Prostate gland (tissue), 2 donors: Measurements from ENCODE around the gene MAP3K15. TPM values are rescaled to one million over a fixed set of nuclear protein-coding genes. Genes with fewer than 3 reads are reported as not detected.

Source experiments
- DNase-seq: peaks from one replicate; pipeline ENCODE4 v3.0.0-alpha.2; 2019; ENCODE audit warnings: low spot score
- H3K27ac ChIP-seq, 2 donors: fragments of 200-600 bp; sonication (generic); 2 replicates each; pipeline ENCODE4 v1.5.1; 2017 to 2019
- H3K27me3 ChIP-seq: fragments of 200-600 bp; sonication (generic); replicated peaks from 2 replicates; pipeline ENCODE4 v1.5.1; 2019; ENCODE audit not compliant: insufficient read depth
- H3K36me3 ChIP-seq, 2 donors: fragments of 200-600 bp; sonication (generic); 1 replicate in 1 of 2; 2 replicates in 1 of 2; pipeline versions ENCODE4 v1.5.1 to v1.8.1; 2017 to 2019
- H3K4me1 ChIP-seq: fragments of 200-600 bp; sonication (generic); replicated peaks from 2 replicates; pipeline ENCODE4 v1.5.1; 2019
- H3K4me3 ChIP-seq, 2 donors: fragments of 200-600 bp; sonication (generic); 2 replicates each; pipeline ENCODE4 v1.5.1; 2017 to 2019
- H3K9me3 ChIP-seq: fragments of 200-600 bp; sonication (generic); 2 replicates; pipeline ENCODE4 v1.5.1; 2017
- CTCF ChIP-seq, 4 experiments: fragments of 200-600 bp in 2 of 4; fragments of 450-650 bp in 2 of 4; sonication (generic) in 2 of 4; IDR thresholded peaks; 1 replicate in 3 of 4; 2 replicates in 1 of 4; pipeline ENCODE4 v1.5.1; 2016 to 2019; ENCODE audit warnings: antibody characterized with exemption in 4 of 4, mild to moderate bottlenecking in 2 of 4, moderate library complexity in 2 of 4
- POLR2A ChIP-seq: fragments of 450-650 bp; IDR thresholded peaks from one replicate; pipeline ENCODE4 v1.6.1; 2016; ENCODE audit warnings: antibody characterized with exemption, mild to moderate bottlenecking
- POLR2AphosphoS5 ChIP-seq: sonication (generic); formaldehyde crosslinking; IDR thresholded peaks from one replicate; pipeline ENCODE4 v1.6.1; 2017; ENCODE audit warnings: antibody characterized with exemption
- WGBS: methylation state at CpG from one replicate; pipeline ENCODE4 v1.1.5; 2018; 5-methylcytosine and 5-hydroxymethylcytosine counted together
- intact Hi-C: fragments of 100-400 bp; cut with DNase I; formaldehyde crosslinking; loops from one replicate; pipeline ENCODE4 v1.14.2; 2022
- total RNA-seq, 2 donors: library from RNA; depleted of rRNA; stranded (reverse); fragments of >200 nt; gene quantifications; one replicate each; pipeline ENCODE4 v1.1.0, GENCODE V29; 2016

The MAP3K15 gene
- total RNA-seq, 2 donors from 2014 or later: 0.09 to 1.4 TPM

- no peak overlapping the region for H3K4me3 ChIP-seq
- intact Hi-C loops: no loop called here
- H3K27me3 ChIP-seq: no peaks in the 10 kb centered on the region
- no peaks in the 10 kb centered on the region for H3K4me1 ChIP-seq
- TF ChIP-seq CTCF (IDR thresholded peaks at IDR 0.05) (no peak), POLR2AphosphoS5 (no peak), POLR2A (no peak)
- no peaks in the 10 kb centered on the region for H3K36me3 ChIP-seq
- H3K27ac ChIP-seq: no peak overlapping the region
- no peak for DNase-seq
- H3K9me3 ChIP-seq: no peaks in the 10 kb centered on the region
- 100% methylated on average over 1 of the region's 1 CpG for WGBS
These were observed 45.3 kb upstream of the MAP3K15 start for GRCh38 chrX:19560611-19561010.

GRCh38 chrX:19557822-19558221, 42.5 kb upstream of the MAP3K15 start:
- Histone ChIP-seq H3K4me1 (no peaks in the 10 kb centered on the region), H3K9me3 (no peaks in the 10 kb centered on the region), H3K27ac (no peak overlapping the region), H3K36me3 (no peaks in the 10 kb centered on the region), H3K27me3 (no peaks in the 10 kb centered on the region), H3K4me3 (no peak overlapping the region)
- no peak for DNase-seq
- TF ChIP-seq CTCF (IDR thresholded peaks at IDR 0.05) (no peak), POLR2AphosphoS5 (no peak), POLR2A (no peak)
- 95% methylated on average over 2 of the region's 2 CpGs for WGBS
- intact Hi-C loops: no loop called here

- no peak for TF ChIP-seq POLR2A
- TF ChIP-seq POLR2AphosphoS5: no peak
- TF ChIP-seq CTCF (IDR thresholded peaks at IDR 0.05): no peak
- Histone ChIP-seq H3K4me3 (no peak overlapping the region), H3K27ac (no peak overlapping the region), H3K9me3 (no peaks in the 10 kb centered on the region), H3K4me1 (no peaks in the 10 kb centered on the region), H3K36me3 (no peaks in the 10 kb centered on the region), H3K27me3 (no peaks in the 10 kb centered on the region)
- WGBS: 93% methylated on average over 4 of the region's 4 CpGs
- intact Hi-C loops: no loop called here
- no peak for DNase-seq
These were observed 40.9 kb upstream of the MAP3K15 start for GRCh38 chrX:19556202-19556601.

- TF ChIP-seq CTCF (IDR thresholded peaks at IDR 0.05) (no peak), POLR2A (no peak), POLR2AphosphoS5 (no peak)
- no peaks in the 10 kb centered on the region for H3K36me3 ChIP-seq
- intact Hi-C loops: no loop called here
- H3K27ac ChIP-seq: no peak overlapping the region
- H3K4me1 ChIP-seq: no peaks in the 10 kb centered on the region
- no peak for DNase-seq
- no peaks in the 10 kb centered on the region for H3K9me3 ChIP-seq
- H3K27me3 ChIP-seq: no peaks in the 10 kb centered on the region
- 54% methylated on average over 4 of the region's 5 CpGs for WGBS
- no peak overlapping the region for H3K4me3 ChIP-seq
These were observed 40.4 kb upstream of the MAP3K15 start for GRCh38 chrX:19555683-19556082.

GRCh38 chrX:19555236-19555635, 39.9 kb upstream of the MAP3K15 start:
- TF ChIP-seq POLR2AphosphoS5: no peak
- no peak for TF ChIP-seq POLR2A
- no peak for TF ChIP-seq CTCF (IDR thresholded peaks at IDR 0.05)
- 76% methylated on average over 5 of the region's 5 CpGs for WGBS
- Histone ChIP-seq H3K9me3 (no peaks in the 10 kb centered on the region), H3K36me3 (no peaks in the 10 kb centered on the region), H3K27me3 (no peaks in the 10 kb centered on the region), H3K27ac (no peak overlapping the region), H3K4me1 (no peaks in the 10 kb centered on the region), H3K4me3 (no peak overlapping the region)
- intact Hi-C loops: no loop called here
- DNase-seq: no peak
